HG02588 (cell line): ENCODE results near the gene MELTF.
A peak's percentile ranks its signal among the peaks of the same experiment; 100 is the strongest.

Experiments
- ATAC-seq: cut with Tn5 transposase; IDR thresholded peaks from one replicate; pipeline ENCODE4 v1.9.1; 2021; ENCODE audit warnings: mild to moderate bottlenecking, moderate library complexity; ENCODE audit not compliant: unreplicated experiment

MELTF gene

DNA sequence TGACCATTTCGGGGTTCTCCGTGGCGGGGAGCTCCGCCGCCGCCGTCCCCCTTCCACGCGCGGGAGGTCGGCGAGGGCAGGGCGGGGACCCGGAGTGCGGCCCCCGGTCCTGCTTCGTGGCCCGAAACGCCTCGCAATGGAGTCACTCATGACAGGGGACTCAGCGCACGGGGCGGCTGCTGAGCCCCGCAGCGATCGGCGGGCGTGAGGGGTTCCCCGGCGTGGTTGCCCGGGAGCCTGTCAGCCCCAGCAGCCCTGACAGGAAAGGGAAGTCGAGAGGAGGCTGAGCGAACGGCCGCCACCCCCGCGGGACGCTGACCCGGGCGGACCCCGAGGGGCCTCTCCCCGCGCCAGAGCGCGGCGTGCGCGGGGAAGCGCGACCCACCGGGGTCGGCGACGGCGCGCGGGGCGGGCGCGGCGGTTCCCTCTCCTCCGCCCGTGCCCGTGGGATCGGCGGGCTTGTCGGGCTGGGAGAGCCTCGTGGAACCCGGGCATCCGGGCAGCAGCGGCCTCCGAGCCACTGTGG lies 60.4 kb downstream of the MELTF start:
- peak; percentile 45 for ATAC-seq

- ATAC-seq: peak; percentile 59
Measured at GRCh38 chr3:196968233-196969133, 61.1 kb downstream of the MELTF start, which contains the start of gene PIGZ. PIGZ (minus strand) TSS chr3:196968833; CDS start chr3:196952031, 16,802 bp downstream.

GRCh38 chr3:196967412-196968232 lies 62.0 kb downstream of the MELTF start:
- no peak for ATAC-seq

GRCh38 chr3:196966526-196967401 lies 62.9 kb downstream of the MELTF start:
- ATAC-seq: no peak

GRCh38 chr3:196965804-196966173 lies 63.8 kb downstream of the MELTF start:
- ATAC-seq: no peak

DNA sequence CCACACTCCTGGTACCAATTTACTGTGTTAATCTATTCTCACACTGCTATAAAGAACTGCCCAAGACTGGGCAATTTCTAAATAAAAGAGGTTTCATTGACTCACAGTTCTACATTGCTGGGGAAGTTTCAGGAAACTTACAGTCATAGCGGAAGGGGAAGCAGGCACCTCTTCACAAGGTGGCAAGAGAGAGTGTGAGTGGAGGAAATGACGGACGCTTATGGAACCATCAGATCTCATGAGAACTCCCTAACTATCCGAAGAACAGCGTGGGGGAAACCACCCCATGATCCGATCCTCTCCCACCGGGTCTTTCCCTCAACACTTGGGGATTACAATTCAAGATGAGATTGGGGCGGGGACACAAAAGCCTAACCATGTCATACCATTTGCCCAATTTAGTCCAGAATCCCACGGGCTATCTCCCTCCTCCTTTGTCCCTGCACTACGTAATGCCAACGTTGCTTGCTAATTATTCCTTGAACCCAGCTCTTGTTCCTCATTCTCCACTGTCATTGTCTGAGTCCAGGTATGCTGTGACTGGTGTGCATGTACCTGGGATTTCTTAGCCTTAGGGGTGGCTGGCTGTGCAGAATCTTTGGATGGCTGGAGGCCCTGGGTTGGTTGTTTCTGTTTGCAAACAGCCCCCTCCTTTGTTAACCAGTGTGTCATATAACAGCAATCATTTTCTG lies 64.4 kb downstream of the MELTF start:
- no peak for ATAC-seq

- no peak for ATAC-seq
Measured at GRCh38 chr3:196963631-196963953, 66.0 kb downstream of the MELTF start.

GRCh38 chr3:196962930-196963630 lies 66.5 kb downstream of the MELTF start:
- ATAC-seq: no peak

DNA sequence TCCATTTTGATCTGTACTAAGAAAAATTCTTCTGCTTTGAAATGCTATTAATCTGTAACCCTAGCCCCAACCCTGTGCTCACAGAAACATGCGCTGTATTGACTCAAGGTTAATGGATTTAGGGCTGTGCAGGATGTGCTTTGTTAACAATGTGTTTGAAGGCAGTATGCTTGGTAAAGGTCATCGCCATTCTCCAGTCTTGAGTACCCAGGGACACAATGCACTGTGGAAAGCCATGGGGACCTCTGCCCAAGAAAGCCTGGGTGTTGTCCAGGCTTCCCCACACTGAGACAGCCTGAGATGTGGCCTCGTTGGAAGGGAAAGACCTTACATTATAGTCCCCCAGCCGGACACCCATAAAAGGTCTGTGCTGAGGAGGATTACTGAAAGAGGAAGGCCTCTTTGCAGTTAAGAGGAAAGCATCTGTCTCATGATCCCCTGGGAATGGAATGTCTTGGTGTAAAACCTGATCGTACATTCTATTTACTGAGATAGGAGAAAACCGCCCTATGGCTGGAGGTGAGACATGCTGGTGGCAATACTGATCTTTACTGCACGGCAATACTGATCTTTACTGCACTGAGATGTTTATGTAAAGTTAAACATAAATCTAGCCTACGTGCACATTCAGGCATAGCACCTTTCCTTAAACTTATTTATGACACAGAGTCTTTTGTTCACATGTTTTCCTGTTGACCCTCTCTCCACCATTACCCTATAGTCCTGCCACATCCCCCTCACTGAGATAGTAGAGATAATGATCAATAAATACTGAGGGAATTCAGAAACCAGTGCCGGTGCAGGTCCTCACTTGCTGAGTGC lies 67.3 kb downstream of the MELTF start:
- no peak for ATAC-seq

- ATAC-seq: no peak
Measured at GRCh38 chr3:196954832-196955231, 74.8 kb downstream of the MELTF start.
